SK-N-SH (cell line): ENCODE results near the gene STC2. TPM values are rescaled to one million over a fixed set of nuclear protein-coding genes. Genes with fewer than 3 reads are reported as not detected.
"Not testable (repeated sequence)": the region's sequence is repeated elsewhere in the genome, so short reads cannot be mapped to it uniquely, and the experiment has no call there.

Source experiments
- CTCF ChIA-PET: fragments of 300-600, 350-600 bp; formaldehyde crosslinking; extraction: SDS; loops from one replicate; lab custom pipeline; 2021; lab: Yijun Ruan, JAX
- POLR2A ChIA-PET: fragments of 350-600 bp; sonication (Branson Sonifier 250); formaldehyde crosslinking; extraction: SDS; loops from one replicate; lab custom pipeline; 2020; ENCODE audit warnings: antibody characterized with exemption, inconsistent platforms; lab: Yijun Ruan, JAX
- DNase-seq: peaks from one replicate; pipeline ENCODE4 v3.0.0; 2012
- H2AFZ ChIP-seq: fragments of 200-600 bp; sonication (generic); 2 replicates; pipeline ENCODE4 v1.8.1; 2016; ENCODE audit warnings: antibody characterized with exemption, mild to moderate bottlenecking, low read depth
- H3F3A ChIP-seq: fragments of 200-600 bp; sonication (generic); replicated peaks from 2 replicates; pipeline ENCODE3; 2016; ENCODE audit warnings: antibody characterized with exemption, mild to moderate bottlenecking; ENCODE audit not compliant: insufficient read depth
- H3K27ac ChIP-seq, 2 experiments: fragments of 200-500 bp in 1 of 2; fragments of 200-600 bp in 1 of 2; sonication (Bioruptor generic) in 1 of 2; sonication (generic), shearing (Covaris generic) in 1 of 2; 2 replicates each; pipeline versions ENCODE4 v1.5.1 to v1.6.1; 2014 to 2016; ENCODE audit warnings: low read depth in 2 of 2, inconsistent platforms in 1 of 2, low read length in 1 of 2, mild to moderate bottlenecking in 1 of 2, mixed read lengths in 1 of 2
- H3K27me3 ChIP-seq: fragments of 200-600 bp; sonication (generic), shearing (Covaris generic); 2 replicates; pipeline ENCODE4 v1.6.1; 2016; ENCODE audit warnings: mixed run types; ENCODE audit not compliant: insufficient read depth
- H3K36me3 ChIP-seq, 2 experiments: fragments of 200-500 bp in 1 of 2; fragments of 200-600 bp in 1 of 2; sonication (Bioruptor generic) in 1 of 2; sonication (generic) in 1 of 2; replicated peaks in 1 of 2; 2 replicates each; pipeline versions ENCODE3 to v1.5.1; 2014 to 2016; ENCODE audit warnings: low read length in 1 of 2, mild to moderate bottlenecking in 1 of 2; ENCODE audit not compliant: insufficient read depth in 2 of 2, control insufficient read depth in 1 of 2
- H3K4me1 ChIP-seq, 2 experiments: fragments of 200-500 bp in 1 of 2; fragments of 200-600 bp in 1 of 2; sonication (Bioruptor generic) in 1 of 2; sonication (generic), shearing (Covaris generic) in 1 of 2; 2 replicates each; pipeline versions ENCODE4 v1.5.1 to v1.6.1; 2014 to 2016; ENCODE audit warnings: low read depth in 1 of 2, low read length in 1 of 2, mixed run types in 1 of 2; ENCODE audit not compliant: insufficient read depth in 2 of 2, control insufficient read depth in 1 of 2
- H3K4me2 ChIP-seq: fragments of 200-600 bp; sonication (generic), shearing (Covaris generic); 2 replicates; pipeline ENCODE4 v1.6.1; 2017; ENCODE audit warnings: mixed run types
- H3K4me3 ChIP-seq, 2 experiments: fragments of 200-500 bp in 1 of 2; fragments of 200-600 bp in 1 of 2; sonication (Bioruptor generic) in 1 of 2; sonication (generic), shearing (Covaris generic) in 1 of 2; 2 replicates each; pipeline versions ENCODE4 v1.5.1 to v1.8.1; 2014 to 2016; ENCODE audit warnings: low read depth in 2 of 2, inconsistent platforms in 1 of 2, low read length in 1 of 2, mild to moderate bottlenecking in 1 of 2, mixed read lengths in 1 of 2, moderate library complexity in 1 of 2
- H3K79me2 ChIP-seq: fragments of 200-600 bp; sonication (generic); 2 replicates; pipeline ENCODE4 v1.8.1; 2017; ENCODE audit warnings: mild to moderate bottlenecking; ENCODE audit not compliant: insufficient read depth
- H3K9ac ChIP-seq: fragments of 200-600 bp; sonication (generic); 2 replicates; pipeline ENCODE4 v1.6.1; 2017; ENCODE audit warnings: mixed run types
- H3K9me2 ChIP-seq: fragments of 200-600 bp; sonication (generic); 2 replicates; pipeline ENCODE4 v1.6.1; 2017; ENCODE audit warnings: mixed run types
- H3K9me3 ChIP-seq: fragments of 200-600 bp; sonication (generic); 2 replicates; pipeline ENCODE4 v1.6.1; 2017; ENCODE audit warnings: mixed run types, mild to moderate bottlenecking, moderate library complexity
- H4K20me1 ChIP-seq: fragments of 200-600 bp; sonication (generic); 2 replicates; pipeline ENCODE4 v1.6.1; 2017; ENCODE audit warnings: mild to moderate bottlenecking, mixed run types; ENCODE audit not compliant: insufficient read depth
- CHD2 ChIP-seq: fragments of 150-350 bp; IDR thresholded peaks from 2 replicates; pipeline ENCODE4 v1.6.1; 2018; ENCODE audit warnings: low read length; ENCODE audit not compliant: partially characterized antibody
- GABPA ChIP-seq: IDR thresholded peaks from 2 replicates; pipeline ENCODE4 v1.4.0; 2012; ENCODE audit warnings: low read depth, mild to moderate bottlenecking
- GATA2 ChIP-seq: sonication (generic); formaldehyde crosslinking; IDR thresholded peaks from 2 replicates; pipeline ENCODE4 v1.5.0; 2020; ENCODE audit warnings: mild to moderate bottlenecking, missing genetic modification reagents
- JUND ChIP-seq: IDR thresholded peaks from 2 replicates; pipeline ENCODE4 v1.4.0; 2012
- MEF2A ChIP-seq: IDR thresholded peaks from 2 replicates; pipeline ENCODE4 v1.4.0; 2012; ENCODE audit warnings: low read depth, borderline replicate concordance
- NRF1 ChIP-seq: IDR thresholded peaks from 2 replicates; pipeline ENCODE4 v1.6.1; 2012; ENCODE audit warnings: low read depth, mild to moderate bottlenecking, low read length
- POLR2AphosphoS5 ChIP-seq: IDR thresholded peaks from 2 replicates; pipeline ENCODE4 v1.6.1; 2012; ENCODE audit warnings: low read depth, low read length
- SIN3A ChIP-seq: IDR thresholded peaks from 2 replicates; pipeline ENCODE4 v1.6.1; 2012; ENCODE audit warnings: low read depth, mild to moderate bottlenecking, low read length, moderate library complexity, borderline replicate concordance
- SMC3 ChIP-seq: IDR thresholded peaks from 2 replicates; pipeline ENCODE4 v1.6.1; 2012; ENCODE audit warnings: low read depth, low read length, improper control_type of control experiment
- TAF1 ChIP-seq: IDR thresholded peaks from 2 replicates; pipeline ENCODE4 v1.6.1; 2012; ENCODE audit warnings: low read depth, mild to moderate bottlenecking, low read length, moderate library complexity, borderline replicate concordance
- TCF12 ChIP-seq: IDR thresholded peaks from 2 replicates; pipeline ENCODE4 v1.4.0; 2012
- TEAD4 ChIP-seq: IDR thresholded peaks from 2 replicates; pipeline ENCODE4 v1.4.0; 2012; ENCODE audit warnings: mild to moderate bottlenecking, borderline replicate concordance; ENCODE audit not compliant: insufficient read depth
- USF2 ChIP-seq: fragments of 150-350 bp; IDR thresholded peaks from 2 replicates; pipeline ENCODE4 v1.6.1; 2017; ENCODE audit warnings: antibody characterized with exemption, low read length, low read depth, borderline replicate concordance
- WGBS: methylation state at CpG from one replicate; pipeline ENCODE4 v1.1.6; 2017; ENCODE audit warnings: low lambda C conversion rate; 5-methylcytosine and 5-hydroxymethylcytosine counted together
- polyA plus RNA-seq, 3 experiments: library from polyadenylated mRNA; depleted of rRNA; stranded (reverse); fragments of >200 nt; gene quantifications; 2 replicates each; pipeline ENCODE4 v1.2.3, GENCODE V29; 2012
- TF ChIP-seq, protein P1 (sequence below): IDR thresholded peaks from 2 replicates; pipeline ENCODE4; 2012
- TF ChIP-seq, protein P2 (sequence below): fragments of 200-600 bp; sonication (generic); IDR thresholded peaks from 2 replicates; pipeline ENCODE4 v1.6.1; 2017; ENCODE audit warnings: antibody characterized with exemption, mild to moderate bottlenecking, moderate library complexity
- TF ChIP-seq, protein P3 (sequence below): IDR thresholded peaks from 2 replicates; pipeline ENCODE4 v1.4.0; 2012; ENCODE audit warnings: low read depth

The STC2 gene
- polyA plus RNA-seq, 1 of the 3 experiments (the other 2 are of a cell fraction): 5.9 TPM

GRCh38 chr5:173371400-173371799, 43.2 kb upstream of the STC2 start (continued):
- TF ChIP-seq, protein P1, sequence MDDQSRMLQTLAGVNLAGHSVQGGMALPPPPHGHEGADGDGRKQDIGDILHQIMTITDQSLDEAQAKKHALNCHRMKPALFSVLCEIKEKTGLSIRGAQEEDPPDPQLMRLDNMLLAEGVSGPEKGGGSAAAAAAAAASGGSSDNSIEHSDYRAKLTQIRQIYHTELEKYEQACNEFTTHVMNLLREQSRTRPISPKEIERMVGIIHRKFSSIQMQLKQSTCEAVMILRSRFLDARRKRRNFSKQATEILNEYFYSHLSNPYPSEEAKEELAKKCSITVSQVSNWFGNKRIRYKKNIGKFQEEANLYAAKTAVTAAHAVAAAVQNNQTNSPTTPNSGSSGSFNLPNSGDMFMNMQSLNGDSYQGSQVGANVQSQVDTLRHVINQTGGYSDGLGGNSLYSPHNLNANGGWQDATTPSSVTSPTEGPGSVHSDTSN: no peak
- TF ChIP-seq CHD2 (no peak), SMC3 (no peak)
- TF ChIP-seq, all 33 proteins: peak for 0

DNA sequence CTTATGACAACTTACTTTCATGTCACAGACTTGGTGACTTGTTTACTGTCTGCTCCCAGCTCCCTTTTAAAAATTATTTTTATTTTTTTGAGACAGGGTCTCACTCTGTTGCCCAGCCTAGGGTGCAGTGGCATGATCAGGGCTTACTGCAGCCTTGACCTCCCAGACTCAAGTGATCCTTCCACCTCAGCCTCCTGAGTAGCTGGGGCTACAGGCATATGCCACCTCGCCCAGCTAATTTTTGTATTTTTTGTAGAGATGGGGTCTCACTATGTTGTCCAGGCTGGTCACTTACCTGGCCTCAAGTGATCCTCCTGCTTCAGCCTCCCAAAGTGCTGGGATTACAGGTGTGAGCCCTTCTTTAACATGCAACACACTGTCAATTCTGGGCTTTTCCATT, 35.2 kb upstream of the STC2 start:
- H3K79me2 ChIP-seq, H3K9ac ChIP-seq, H3K9me3 ChIP-seq, H3K36me3 ChIP-seq, H2AFZ ChIP-seq, H3K9me2 ChIP-seq, H3K4me1 ChIP-seq, POLR2A ChIA-PET, H3K27me3 ChIP-seq, H4K20me1 ChIP-seq, H3K4me3 ChIP-seq, H3K4me2 ChIP-seq, CTCF ChIA-PET, DNase-seq, H3K27ac ChIP-seq, H3F3A ChIP-seq: not testable (repeated sequence)
- 36% methylated on average over 1 of the region's 1 CpG for WGBS

DNA sequence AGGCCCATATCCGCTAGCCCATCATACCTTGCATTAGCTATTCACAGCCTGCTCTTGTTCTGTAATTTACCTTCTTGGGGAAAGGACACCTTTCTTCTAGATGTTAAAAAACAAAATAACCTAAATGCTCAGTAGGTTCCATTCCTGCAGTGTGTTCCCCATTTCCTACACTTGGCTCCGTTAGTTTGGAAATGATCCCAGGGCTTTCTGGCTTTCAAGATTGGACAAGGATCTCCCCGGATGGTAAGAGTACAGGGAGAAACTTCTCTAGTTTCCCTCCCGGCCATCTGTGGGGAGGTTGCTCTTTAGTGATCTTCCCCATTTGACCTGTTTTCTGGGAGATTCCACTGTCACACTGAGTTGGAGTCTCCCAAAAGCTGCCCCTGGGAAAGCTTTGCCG, 27.3 kb upstream of the STC2 start:
- Histone ChIP-seq H2AFZ (no peak overlapping the region), H3K27ac (no peak overlapping the region), H3K9me3 (no peaks in the 10 kb centered on the region), H3K36me3 (no peaks in the 10 kb centered on the region), H3K9me2 (no peaks in the 10 kb centered on the region), H3K27me3 (peaks cover 9% of the 10 kb centered on the region; the same call in 1 of the 2 replicates), H3K79me2 (no peaks in the 10 kb centered on the region), H4K20me1 (no peaks in the 10 kb centered on the region), H3K4me1 (no peaks in the 10 kb centered on the region), H3F3A (no peaks in the 10 kb centered on the region), H3K4me3 (no peak overlapping the region), H3K9ac (no peak overlapping the region), H3K4me2 (no peak overlapping the region)
- CTCF ChIA-PET: interaction anchor here (0.7 to 1.4 kb wide), 2 partner anchors 13 to 24 kb away, joined by 3 read pairs; no protein-coding TSS in a partner anchor
- DNase-seq: no peak
- 68% methylated on average over 5 of the region's 5 CpGs for WGBS
- TF ChIP-seq POLR2AphosphoS5: no peak
- POLR2A ChIA-PET: no interaction called here

- Histone ChIP-seq H3K79me2 (no peaks in the 10 kb centered on the region), H3K27me3 (peaks cover 9% of the 10 kb centered on the region; the same call in 1 of the 2 replicates), H3K4me2 (no peak overlapping the region), H2AFZ (no peak overlapping the region), H3K4me3 (no peak overlapping the region), H3F3A (no peaks in the 10 kb centered on the region), H3K9ac (no peak overlapping the region), H4K20me1 (no peaks in the 10 kb centered on the region), H3K27ac (no peak overlapping the region), H3K9me3 (no peaks in the 10 kb centered on the region), H3K36me3 (no peaks in the 10 kb centered on the region), H3K9me2 (no peaks in the 10 kb centered on the region), H3K4me1 (no peaks in the 10 kb centered on the region)
- TF ChIP-seq JUND: no peak
- no peak for TF ChIP-seq SMC3
- no peak for TF ChIP-seq TAF1
- no peak for TF ChIP-seq GABPA
- TF ChIP-seq, protein P2, sequence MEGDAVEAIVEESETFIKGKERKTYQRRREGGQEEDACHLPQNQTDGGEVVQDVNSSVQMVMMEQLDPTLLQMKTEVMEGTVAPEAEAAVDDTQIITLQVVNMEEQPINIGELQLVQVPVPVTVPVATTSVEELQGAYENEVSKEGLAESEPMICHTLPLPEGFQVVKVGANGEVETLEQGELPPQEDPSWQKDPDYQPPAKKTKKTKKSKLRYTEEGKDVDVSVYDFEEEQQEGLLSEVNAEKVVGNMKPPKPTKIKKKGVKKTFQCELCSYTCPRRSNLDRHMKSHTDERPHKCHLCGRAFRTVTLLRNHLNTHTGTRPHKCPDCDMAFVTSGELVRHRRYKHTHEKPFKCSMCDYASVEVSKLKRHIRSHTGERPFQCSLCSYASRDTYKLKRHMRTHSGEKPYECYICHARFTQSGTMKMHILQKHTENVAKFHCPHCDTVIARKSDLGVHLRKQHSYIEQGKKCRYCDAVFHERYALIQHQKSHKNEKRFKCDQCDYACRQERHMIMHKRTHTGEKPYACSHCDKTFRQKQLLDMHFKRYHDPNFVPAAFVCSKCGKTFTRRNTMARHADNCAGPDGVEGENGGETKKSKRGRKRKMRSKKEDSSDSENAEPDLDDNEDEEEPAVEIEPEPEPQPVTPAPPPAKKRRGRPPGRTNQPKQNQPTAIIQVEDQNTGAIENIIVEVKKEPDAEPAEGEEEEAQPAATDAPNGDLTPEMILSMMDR: no peak
- no peak for TF ChIP-seq TCF12
- TF ChIP-seq, protein P3, sequence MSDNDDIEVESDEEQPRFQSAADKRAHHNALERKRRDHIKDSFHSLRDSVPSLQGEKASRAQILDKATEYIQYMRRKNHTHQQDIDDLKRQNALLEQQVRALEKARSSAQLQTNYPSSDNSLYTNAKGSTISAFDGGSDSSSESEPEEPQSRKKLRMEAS: no peak
- TF ChIP-seq GATA2 (CRISPR knock-in tag): no peak
- no peak for TF ChIP-seq CHD2
- no peak for TF ChIP-seq SIN3A
- TF ChIP-seq TEAD4: no peak
- TF ChIP-seq USF2: no peak
- TF ChIP-seq POLR2AphosphoS5: no peak
- no peak for TF ChIP-seq NRF1
- TF ChIP-seq MEF2A: no peak
- 75% methylated on average over 2 of the region's 2 CpGs for WGBS
- ChIA-PET POLR2A (no interaction called here), CTCF (interaction anchor here (2.3 kb wide), 1 partner anchor 218 kb away, joined by 7 read pairs; no protein-coding TSS in a partner anchor)
- no peak for DNase-seq
Measured at GRCh38 chr5:173354645-173355044, 26.4 kb upstream of the STC2 start.
